RWPE2 (cell line): Measurements from ENCODE around the gene WNT1.

Source experiments
- ATAC-seq: fragments of 200-7000 bp; cut with Tn5 transposase; 3 replicates; pipeline ENCODE4 v1.9.1; 2021; ENCODE audit warnings: low read depth
- DNase-seq: peaks from one replicate; pipeline ENCODE4 v3.0.0-alpha.2; 2020; ENCODE audit warnings: low spot score
- H3K27ac ChIP-seq: fragments of 450-650 bp; 2 replicates; pipeline ENCODE4 v1.5.1; 2017; ENCODE audit warnings: mild to moderate bottlenecking; ENCODE audit not compliant: poor library complexity, severe bottlenecking
- H3K27me3 ChIP-seq: fragments of 250-450 bp; sonication (Bioruptor Pico); 2 replicates; pipeline ENCODE4 v1.5.1; 2021; ENCODE audit warnings: mild to moderate bottlenecking, moderate library complexity; ENCODE audit not compliant: insufficient read depth, poor library complexity, severe bottlenecking
- H3K36me3 ChIP-seq: fragments of 250-450 bp; sonication (Bioruptor Pico); 2 replicates; pipeline ENCODE4 v1.5.1; 2020; ENCODE audit warnings: low read depth, mild to moderate bottlenecking, moderate library complexity
- H3K4me1 ChIP-seq: fragments of 250-450 bp; sonication (Bioruptor Pico); 2 replicates; pipeline ENCODE4 v1.5.1; 2021; ENCODE audit warnings: mild to moderate bottlenecking, moderate library complexity; ENCODE audit not compliant: insufficient read depth, poor library complexity, severe bottlenecking
- H3K4me3 ChIP-seq: fragments of 250-450 bp; sonication (Bioruptor Pico); 2 replicates; pipeline ENCODE4 v1.5.1; 2021; ENCODE audit warnings: mild to moderate bottlenecking, moderate library complexity; ENCODE audit not compliant: severe bottlenecking
- H3K9me3 ChIP-seq: fragments of 250-450 bp; sonication (Bioruptor Pico); 2 replicates; pipeline ENCODE4 v1.5.1; 2021; ENCODE audit warnings: mild to moderate bottlenecking, moderate library complexity; ENCODE audit not compliant: severe bottlenecking
- CTCF ChIP-seq: fragments of 450-650 bp; IDR thresholded peaks from one replicate; pipeline ENCODE4 v1.5.1; 2017; ENCODE audit warnings: mild to moderate bottlenecking, moderate library complexity; ENCODE audit not compliant: poor library complexity, severe bottlenecking

Gene WNT1

GRCh38 chr12:49031573-49032161 is 53.5 kb downstream of the WNT1 start:
- Histone ChIP-seq H3K4me1 (no peaks in the 10 kb centered on the region), H3K27me3 (no peaks in the 10 kb centered on the region), H3K9me3 (no peaks in the 10 kb centered on the region), H3K36me3 (peaks cover 74% of the 10 kb centered on the region), H3K27ac (no peak overlapping the region), H3K4me3 (no peak overlapping the region)
- no peak for TF ChIP-seq CTCF
- ATAC-seq (no peak), DNase-seq (no peak)
